HL-60 (cell line): ENCODE results near the gene IRS2.

Experiments used
- CTCF ChIP-seq: IDR thresholded peaks from one replicate; pipeline ENCODE4 v1.5.1; 2011; ENCODE audit warnings: low read length, control low read depth, inconsistent platforms; ENCODE audit not compliant: insufficient read depth
- GABPA ChIP-seq: IDR thresholded peaks from 2 replicates; pipeline ENCODE4 v1.6.1; 2012; ENCODE audit warnings: low read depth
- POLR2AphosphoS5 ChIP-seq: IDR thresholded peaks from 2 replicates; pipeline ENCODE4 v1.6.1; 2012; ENCODE audit warnings: low read depth
- REST ChIP-seq: IDR thresholded peaks from 2 replicates; pipeline ENCODE4 v1.6.1; 2012; ENCODE audit warnings: low read depth; ENCODE audit not compliant: insufficient replicate concordance

GRCh38 chr13:109707742-109708617 lies 78.4 kb downstream of the IRS2 start:
- TF ChIP-seq CTCF: no peak
- 0 out of 2 replicates have a peak, but pooled peaks have one; percentile 23 for TF ChIP-seq POLR2AphosphoS5
- TF ChIP-seq REST: no peak
- TF ChIP-seq GABPA: no peak
